Natural killer cell (primary cell): ENCODE data around the gene WSB2. TPM values are rescaled to one million over a fixed set of nuclear protein-coding genes. Genes with fewer than 3 reads are reported as not detected.

ENCODE experiments used
- ATAC-seq, 3 donors: fragments of 150-1000 bp in 2 of 3; fragments of 200-7000 bp in 1 of 3; cut with Tn5 transposase; 1 replicate in 1 of 3; 2 replicates in 2 of 3; pipeline ENCODE4 v1.10.0; 2021; ENCODE audit warnings: mild to moderate bottlenecking in 2 of 3, moderate library complexity in 2 of 3
- DNase-seq, 2 donors: peaks; one replicate each; pipeline versions ENCODE4 v3.0.0 to v3.0.0-alpha.2; 2013 to 2021; ENCODE audit warnings: mixed read lengths in 1 of 2
- H3K27ac ChIP-seq: one replicate; pipeline ENCODE4 v1.5.1; 2013; ENCODE audit warnings: mild to moderate bottlenecking, low read length
- H3K27me3 ChIP-seq: one replicate; pipeline ENCODE4 v1.6.1; 2013; ENCODE audit warnings: low read length; ENCODE audit not compliant: control insufficient read depth, insufficient read depth
- H3K36me3 ChIP-seq: one replicate; pipeline ENCODE4 v1.6.1; 2013; ENCODE audit warnings: low read length; ENCODE audit not compliant: control insufficient read depth, insufficient read depth
- H3K4me1 ChIP-seq: one replicate; pipeline ENCODE4 v1.6.1; 2013; ENCODE audit warnings: low read length; ENCODE audit not compliant: control insufficient read depth, insufficient read depth
- H3K4me3 ChIP-seq: one replicate; pipeline ENCODE4 v1.5.1; 2013; ENCODE audit warnings: low read length
- H3K9me3 ChIP-seq: one replicate; pipeline ENCODE4 v1.6.1; 2013; ENCODE audit warnings: low read length; ENCODE audit not compliant: control insufficient read depth, insufficient read depth
- H3K27ac Mint-ChIP-seq, 2 donors: one replicate each; pipeline ENCODE4 v1.8.0; 2022; ENCODE audit warnings: mild to moderate bottlenecking in 2 of 2, mixed read lengths in 2 of 2, moderate library complexity in 1 of 2
- H3K27me3 Mint-ChIP-seq, 2 donors: one replicate each; pipeline ENCODE4 v1.8.0; 2022; ENCODE audit warnings: low read depth in 2 of 2, mixed read lengths in 2 of 2
- H3K36me3 Mint-ChIP-seq: one replicate; pipeline ENCODE4 v1.8.0; 2022; ENCODE audit warnings: mixed read lengths
- H3K4me1 Mint-ChIP-seq, 2 donors: one replicate each; pipeline ENCODE4 v1.8.0; 2022; ENCODE audit warnings: mixed read lengths in 2 of 2
- H3K4me3 Mint-ChIP-seq: one replicate; pipeline ENCODE4 v1.8.0; 2022; ENCODE audit warnings: mild to moderate bottlenecking, moderate library complexity, mixed read lengths
- H3K9me3 Mint-ChIP-seq, 2 donors: one replicate each; pipeline ENCODE4 v1.8.0; 2022; ENCODE audit warnings: mixed read lengths in 2 of 2
- WGBS: methylation state at CpG from one replicate; pipeline ENCODE4 v1.1.7; 2013; ENCODE audit warnings: missing lambda C conversion rate; ENCODE audit not compliant: insufficient coverage; 5-methylcytosine and 5-hydroxymethylcytosine counted together
- intact Hi-C: fragments of 100-400 bp; cut with micrococcal nuclease; formaldehyde crosslinking; loops from one replicate; pipeline ENCODE4 v1.14.2; 2022
- total RNA-seq, 4 donors: library from RNA; stranded (reverse); fragments of 120-200 nt in 1 of 4; gene quantifications; one replicate each; pipeline versions ENCODE4 v1.2.3 to v1.2.4, GENCODE V29; 2013 to 2022
- TF ChIP-seq, protein P1 (sequence below): fragments of 200-600 bp; IDR thresholded peaks from one replicate; pipeline ENCODE4 v1.8.0; 2022; ENCODE audit warnings: antibody characterized with exemption

Gene WSB2
- total RNA-seq, 3 donors from 2014 or later (not counting 1 experiment from before 2014, with no cell fraction given), result 25.5 to 29.5 (median 28.8) TPM

DNA sequence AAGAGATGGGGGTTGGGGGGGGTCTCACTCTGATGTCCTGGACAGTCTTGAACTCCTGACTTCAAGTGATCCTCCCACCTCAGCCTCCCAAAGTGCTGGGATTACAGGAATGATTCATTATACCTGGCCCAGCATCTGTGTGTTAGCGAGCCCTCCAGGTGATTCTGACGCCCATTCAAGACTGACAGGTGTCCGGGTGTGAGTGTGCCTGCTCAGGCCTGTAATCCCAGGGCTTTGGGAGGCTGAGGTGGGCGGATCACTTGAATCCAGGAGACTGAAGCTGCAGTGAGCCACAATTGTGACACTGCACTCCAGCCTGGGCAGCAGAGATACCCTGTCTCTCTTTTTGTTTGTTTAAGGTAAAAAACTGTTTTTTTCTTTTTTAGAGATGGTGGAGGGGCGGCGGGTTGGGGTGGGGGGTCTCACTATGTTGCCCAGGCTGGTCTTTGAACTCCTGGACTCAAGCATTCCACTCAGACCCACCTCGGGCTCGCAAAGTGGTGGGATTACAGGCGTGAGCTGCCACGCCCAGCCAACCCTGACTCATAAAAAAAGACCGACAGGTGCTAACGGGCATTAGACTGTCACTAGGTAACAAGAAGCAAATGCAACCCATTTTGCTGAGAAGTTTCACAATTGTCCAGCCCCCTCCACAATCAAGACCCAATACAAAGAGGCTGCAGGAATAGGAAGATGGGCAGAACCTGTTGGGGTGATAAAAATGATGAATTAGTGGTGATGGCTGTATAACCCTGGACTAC lies 38.1 kb upstream of the WSB2 start:
- H3K36me3 ChIP-seq, result no peaks in the 10 kb centered on the region
- no peak overlapping the region for H3K27ac ChIP-seq
- H3K9me3 ChIP-seq, result no peaks in the 10 kb centered on the region
- DNase-seq (no peak), ATAC-seq (no peak)
- Mint-ChIP-seq H3K36me3 (no peaks in the 10 kb centered on the region), H3K4me3 (no peak overlapping the region), H3K9me3 (no peaks in the 10 kb centered on the region), H3K27me3 (peaks cover 9 to 22% of the 10 kb centered on the region in 2 donors), H3K4me1 (peaks cover 5 to 8% of the 10 kb centered on the region in 2 donors), H3K27ac (no peak overlapping the region)
- intact Hi-C loops, result no loop called here
- 74% methylated on average over 12 of the region's 12 CpGs for WGBS
- TF ChIP-seq, protein P1, sequence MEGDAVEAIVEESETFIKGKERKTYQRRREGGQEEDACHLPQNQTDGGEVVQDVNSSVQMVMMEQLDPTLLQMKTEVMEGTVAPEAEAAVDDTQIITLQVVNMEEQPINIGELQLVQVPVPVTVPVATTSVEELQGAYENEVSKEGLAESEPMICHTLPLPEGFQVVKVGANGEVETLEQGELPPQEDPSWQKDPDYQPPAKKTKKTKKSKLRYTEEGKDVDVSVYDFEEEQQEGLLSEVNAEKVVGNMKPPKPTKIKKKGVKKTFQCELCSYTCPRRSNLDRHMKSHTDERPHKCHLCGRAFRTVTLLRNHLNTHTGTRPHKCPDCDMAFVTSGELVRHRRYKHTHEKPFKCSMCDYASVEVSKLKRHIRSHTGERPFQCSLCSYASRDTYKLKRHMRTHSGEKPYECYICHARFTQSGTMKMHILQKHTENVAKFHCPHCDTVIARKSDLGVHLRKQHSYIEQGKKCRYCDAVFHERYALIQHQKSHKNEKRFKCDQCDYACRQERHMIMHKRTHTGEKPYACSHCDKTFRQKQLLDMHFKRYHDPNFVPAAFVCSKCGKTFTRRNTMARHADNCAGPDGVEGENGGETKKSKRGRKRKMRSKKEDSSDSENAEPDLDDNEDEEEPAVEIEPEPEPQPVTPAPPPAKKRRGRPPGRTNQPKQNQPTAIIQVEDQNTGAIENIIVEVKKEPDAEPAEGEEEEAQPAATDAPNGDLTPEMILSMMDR, result no peak
- peaks cover 10% of the 10 kb centered on the region for H3K4me1 ChIP-seq
- no peak overlapping the region for H3K4me3 ChIP-seq
- H3K27me3 ChIP-seq, result peaks cover 18% of the 10 kb centered on the region

DNA sequence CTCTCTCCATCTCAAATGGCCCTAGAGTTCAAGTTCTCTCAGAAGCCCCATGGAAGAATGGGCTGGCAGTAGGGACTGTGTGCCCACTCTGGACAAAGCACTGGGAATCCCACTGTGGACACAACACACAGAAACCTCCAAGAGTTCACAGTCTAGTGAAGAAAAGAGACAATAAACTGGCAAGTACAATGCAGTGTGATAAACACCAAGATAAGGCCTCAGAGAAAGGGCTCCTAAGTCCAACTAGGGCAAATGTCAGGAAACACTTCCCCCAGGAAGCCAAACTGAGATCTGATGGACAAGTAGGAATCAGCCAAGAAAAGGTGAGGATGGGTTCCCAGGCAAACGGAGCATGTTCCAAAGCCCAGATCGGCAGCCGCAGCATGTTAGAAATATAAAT lies 37.4 kb upstream of the WSB2 start:
- peaks cover 5 to 8% of the 10 kb centered on the region in 2 donors for H3K4me1 Mint-ChIP-seq
- no peak overlapping the region for H3K4me3 ChIP-seq
- no peaks in the 10 kb centered on the region for H3K9me3 ChIP-seq
- no peaks in the 10 kb centered on the region for H3K36me3 Mint-ChIP-seq
- no peaks in the 10 kb centered on the region for H3K9me3 Mint-ChIP-seq
- no peak overlapping the region for H3K27ac Mint-ChIP-seq
- peaks cover 6% of the 10 kb centered on the region for H3K4me1 ChIP-seq
- peaks cover 17% of the 10 kb centered on the region for H3K27me3 ChIP-seq
- no peak for DNase-seq
- no peak overlapping the region for H3K27ac ChIP-seq
- ATAC-seq, result no peak
- no peaks in the 10 kb centered on the region for H3K36me3 ChIP-seq
- peaks cover 9 to 22% of the 10 kb centered on the region in 2 donors for H3K27me3 Mint-ChIP-seq
- TF ChIP-seq, protein P1, result no peak
- no CpG with 5 or more reads among the region's 3 CpGs for WGBS
- intact Hi-C loops, result no loop called here
- H3K4me3 Mint-ChIP-seq, result no peak overlapping the region

DNA sequence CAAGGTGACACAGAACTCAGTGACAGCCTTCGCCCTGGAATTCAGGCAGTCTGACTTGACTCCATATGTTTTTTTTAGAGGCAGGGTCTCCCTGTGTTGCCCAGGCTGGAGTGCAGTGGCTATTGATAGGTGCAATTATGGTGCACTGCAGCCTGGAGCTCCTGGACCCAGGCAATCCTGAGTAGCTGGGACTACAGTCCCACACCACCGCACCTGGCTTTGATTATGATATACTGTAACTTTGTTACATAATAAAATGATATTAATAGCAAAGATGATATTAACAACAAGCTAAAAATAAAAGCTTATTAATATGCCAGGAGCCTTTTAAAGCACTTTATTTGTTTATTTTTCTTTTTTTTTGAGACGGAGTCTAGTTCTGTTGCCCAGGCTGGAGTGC lies 33.1 kb upstream of the WSB2 start:
- no peaks in the 10 kb centered on the region for H3K27me3 Mint-ChIP-seq
- Histone ChIP-seq H3K9me3 (no peaks in the 10 kb centered on the region), H3K27me3 (no peaks in the 10 kb centered on the region), H3K4me1 (no peaks in the 10 kb centered on the region), H3K4me3 (no peak overlapping the region), H3K27ac (no peak overlapping the region), H3K36me3 (no peaks in the 10 kb centered on the region)
- ATAC-seq (no peak), DNase-seq (no peak)
- H3K36me3 Mint-ChIP-seq, result no peaks in the 10 kb centered on the region
- H3K4me1 Mint-ChIP-seq, result no peaks in the 10 kb centered on the region
- H3K9me3 Mint-ChIP-seq, result no peaks in the 10 kb centered on the region
- H3K27ac Mint-ChIP-seq, result no peak overlapping the region
- intact Hi-C loops, result no loop called here
- 97% methylated on average over 2 of the region's 3 CpGs for WGBS
- TF ChIP-seq, protein P1, result no peak
- H3K4me3 Mint-ChIP-seq, result no peak overlapping the region

DNA sequence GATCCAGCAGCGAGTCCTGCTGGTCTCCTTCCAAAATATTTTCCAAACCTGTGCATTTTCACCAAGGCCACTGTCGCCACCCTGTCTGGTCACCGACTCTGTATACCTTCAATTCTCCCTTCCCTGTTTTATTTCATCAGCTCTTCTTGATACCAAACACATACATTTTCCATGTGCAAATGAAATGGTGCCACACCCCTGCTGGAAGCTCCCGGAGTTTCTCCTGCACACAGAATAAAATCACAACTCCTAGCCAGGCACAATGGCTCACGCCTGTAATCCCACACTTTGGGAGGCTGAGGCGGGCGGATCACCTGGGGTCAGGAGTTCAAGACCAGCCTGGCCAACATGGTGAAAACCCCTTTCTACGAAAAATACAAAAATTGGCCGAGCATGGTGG lies 28.8 kb upstream of the WSB2 start:
- WGBS, result 95% methylated on average over 9 of the region's 9 CpGs
- Histone ChIP-seq H3K27ac (no peak overlapping the region), H3K4me3 (no peak overlapping the region), H3K36me3 (no peaks in the 10 kb centered on the region), H3K9me3 (no peaks in the 10 kb centered on the region), H3K4me1 (no peaks in the 10 kb centered on the region), H3K27me3 (no peaks in the 10 kb centered on the region)
- Mint-ChIP-seq H3K4me3 (no peak overlapping the region), H3K9me3 (no peaks in the 10 kb centered on the region), H3K4me1 (no peaks in the 10 kb centered on the region), H3K27me3 (no peaks in the 10 kb centered on the region), H3K36me3 (no peaks in the 10 kb centered on the region), H3K27ac (no peak overlapping the region)
- ATAC-seq (no peak), DNase-seq (no peak)
- intact Hi-C loops, result no loop called here
- TF ChIP-seq, protein P1, result no peak
